MM.1S (cell line): ENCODE data around the gene OLFML1.

Experiments used
- DNase-seq: peaks from one replicate; pipeline ENCODE4 v3.0.0-alpha.2; 2015
- H2AFZ ChIP-seq: fragments of 300-600 bp; sonication (generic); 2 replicates; pipeline ENCODE4 v1.6.0; 2016; ENCODE audit warnings: antibody characterized with exemption, low read length
- H3F3A ChIP-seq: fragments of 300-600 bp; sonication (generic); 2 replicates; pipeline ENCODE4 v1.6.1; 2016; ENCODE audit warnings: mild to moderate bottlenecking, antibody characterized with exemption, low read length, moderate library complexity, mixed read lengths; ENCODE audit not compliant: insufficient read depth
- H3K27ac ChIP-seq: fragments of 300-600 bp; sonication (generic); 2 replicates; pipeline ENCODE4 v1.5.1; 2016; ENCODE audit warnings: mild to moderate bottlenecking, low read length
- H3K27me3 ChIP-seq: fragments of 300-600 bp; sonication (generic); replicated peaks from 2 replicates; pipeline ENCODE4 v1.6.0; 2016; ENCODE audit warnings: low read length; ENCODE audit not compliant: insufficient read depth
- H3K36me3 ChIP-seq: fragments of 300-600 bp; sonication (generic); replicated peaks from 2 replicates; pipeline ENCODE4 v1.6.1; 2016; ENCODE audit warnings: mild to moderate bottlenecking, low read length, mixed read lengths; ENCODE audit not compliant: insufficient read depth
- H3K4me1 ChIP-seq: fragments of 300-600 bp; sonication (generic); 2 replicates; pipeline ENCODE4 v1.6.1; 2016; ENCODE audit warnings: low read length, mixed read lengths
- H3K4me2 ChIP-seq: fragments of 300-600 bp; sonication (generic); 2 replicates; pipeline ENCODE4 v1.6.0; 2016; ENCODE audit warnings: low read depth, low read length
- H3K4me3 ChIP-seq: fragments of 300-600 bp; sonication (generic); 2 replicates; pipeline ENCODE4 v1.5.1; 2016; ENCODE audit warnings: low read length, mixed read lengths
- H3K79me2 ChIP-seq: fragments of 300-600 bp; sonication (generic); 2 replicates; pipeline ENCODE4 v1.6.1; 2016; ENCODE audit warnings: mixed run types, low read length, mixed read lengths
- H3K9ac ChIP-seq: fragments of 300-600 bp; sonication (generic); 2 replicates; pipeline ENCODE4 v1.6.1; 2016; ENCODE audit warnings: low read length, mixed read lengths
- H3K9me2 ChIP-seq: fragments of 300-600 bp; sonication (generic); replicated peaks from 2 replicates; pipeline ENCODE4 v1.6.1; 2016; ENCODE audit warnings: mild to moderate bottlenecking, low read length, mixed read lengths; ENCODE audit not compliant: insufficient read depth
- H3K9me3 ChIP-seq: fragments of 300-600 bp; sonication (generic); replicated peaks from 2 replicates; pipeline ENCODE4 v1.6.1; 2016; ENCODE audit warnings: mild to moderate bottlenecking, low read length, mixed read lengths; ENCODE audit not compliant: insufficient read depth
- H4K20me1 ChIP-seq: fragments of 300-600 bp; sonication (generic); 2 replicates; pipeline ENCODE4 v1.6.1; 2016; ENCODE audit warnings: mild to moderate bottlenecking, low read length, moderate library complexity, mixed read lengths; ENCODE audit not compliant: insufficient read depth
- CTCF ChIP-seq: fragments of 300-600 bp; sonication (generic); IDR thresholded peaks from 2 replicates; pipeline ENCODE4 v1.5.1; 2016; ENCODE audit warnings: antibody characterized with exemption, low read length, mixed read lengths
- EZH2 ChIP-seq: fragments of 300-600 bp; sonication (generic); optimal IDR thresholded peaks from 2 replicates; pipeline ENCODE3; 2017; ENCODE audit warnings: low read depth, mild to moderate bottlenecking, antibody characterized with exemption, low read length, mixed read lengths
- EZH2phosphoT487 ChIP-seq: fragments of 300-600 bp; sonication (generic); IDR thresholded peaks from 2 replicates; pipeline ENCODE4 v1.6.1; 2018; ENCODE audit warnings: antibody characterized with exemption, low read length

The OLFML1 gene

DNA sequence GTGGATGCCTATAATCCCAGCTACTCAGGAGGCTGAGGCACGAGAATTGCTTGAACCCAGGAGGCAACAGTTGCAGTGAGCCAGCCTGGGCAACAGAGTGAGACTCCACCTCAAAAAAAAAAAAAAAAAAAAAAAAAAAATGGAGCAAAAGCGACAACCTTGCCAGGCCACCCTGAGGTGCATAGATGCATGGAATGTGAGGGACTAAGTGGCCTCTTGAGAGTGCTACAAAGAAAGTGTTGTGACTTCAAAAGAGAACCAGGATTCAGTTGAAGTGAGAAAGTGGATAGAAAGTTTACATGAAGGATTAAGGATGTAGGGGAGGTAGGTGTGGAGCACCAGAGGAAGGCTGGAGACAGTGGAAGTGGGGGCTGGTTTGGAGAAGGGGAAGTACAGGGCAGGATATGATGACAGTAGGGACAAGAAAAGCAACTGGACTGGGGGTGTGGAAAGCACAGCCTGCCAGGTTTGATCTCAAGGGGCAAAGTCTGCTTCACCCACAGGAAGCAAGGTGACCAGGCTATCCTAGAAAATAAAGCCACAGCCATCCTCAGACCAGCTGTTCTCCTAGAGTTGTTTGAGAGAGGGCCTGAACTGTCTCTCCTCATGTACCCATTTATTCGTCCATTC lies 36.0 kb upstream of the OLFML1 start:
- no peak overlapping the region for H3K9ac ChIP-seq
- no peaks in the 10 kb centered on the region for H3K27me3 ChIP-seq
- no peak overlapping the region for H3K27ac ChIP-seq
- H3K4me2 ChIP-seq: no peak overlapping the region
- no peak for DNase-seq
- no peaks in the 10 kb centered on the region for H3K4me1 ChIP-seq
- no peaks in the 10 kb centered on the region for H3F3A ChIP-seq
- no peaks in the 10 kb centered on the region for H3K9me3 ChIP-seq
- no peak overlapping the region for H2AFZ ChIP-seq
- no peaks in the 10 kb centered on the region for H4K20me1 ChIP-seq
- no peaks in the 10 kb centered on the region for H3K36me3 ChIP-seq
- TF ChIP-seq CTCF (no peak), EZH2 (no peak), EZH2phosphoT487 (no peak)
- H3K4me3 ChIP-seq: no peak overlapping the region
- no peaks in the 10 kb centered on the region for H3K9me2 ChIP-seq
- no peaks in the 10 kb centered on the region for H3K79me2 ChIP-seq

DNA sequence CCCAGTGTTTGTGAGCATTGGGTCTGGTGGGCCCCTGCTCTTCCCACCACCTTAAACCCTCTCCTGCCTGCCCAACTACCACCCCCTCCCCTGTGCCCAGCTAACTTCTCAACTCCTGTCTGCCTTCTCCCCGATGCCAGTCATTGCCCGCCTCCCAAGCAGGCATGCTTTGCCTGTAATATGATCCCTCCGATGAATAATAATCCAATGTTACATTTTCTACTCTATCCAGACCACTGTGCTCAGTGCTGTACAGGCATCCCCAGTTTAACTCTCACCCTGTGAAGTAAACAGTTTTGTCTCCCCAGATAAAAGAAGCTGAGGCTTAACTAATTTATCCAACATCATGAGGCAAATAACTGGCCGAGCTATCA lies 35.5 kb upstream of the OLFML1 start:
- Histone ChIP-seq H3K4me3 (no peak overlapping the region), H3K9ac (no peak overlapping the region), H3F3A (no peaks in the 10 kb centered on the region), H3K79me2 (no peaks in the 10 kb centered on the region), H4K20me1 (no peaks in the 10 kb centered on the region), H3K9me2 (no peaks in the 10 kb centered on the region), H3K36me3 (no peaks in the 10 kb centered on the region), H3K9me3 (no peaks in the 10 kb centered on the region), H3K4me1 (no peaks in the 10 kb centered on the region), H3K27me3 (no peaks in the 10 kb centered on the region), H2AFZ (no peak overlapping the region), H3K4me2 (no peak overlapping the region), H3K27ac (no peak overlapping the region)
- DNase-seq: no peak
- no peak for TF ChIP-seq EZH2

GRCh38 chr11:7450836-7451235 lies 34.5 kb upstream of the OLFML1 start:
- no peaks in the 10 kb centered on the region for H3K9me3 ChIP-seq
- TF ChIP-seq EZH2 (no peak), EZH2phosphoT487 (no peak), CTCF (no peak)
- no peak for DNase-seq
- no peak overlapping the region for H3K4me3 ChIP-seq
- H4K20me1 ChIP-seq: no peaks in the 10 kb centered on the region
- H3K27me3 ChIP-seq: no peaks in the 10 kb centered on the region
- no peak overlapping the region for H3K27ac ChIP-seq
- H3F3A ChIP-seq: no peaks in the 10 kb centered on the region
- H3K4me1 ChIP-seq: no peaks in the 10 kb centered on the region
- no peak overlapping the region for H3K9ac ChIP-seq
- no peaks in the 10 kb centered on the region for H3K9me2 ChIP-seq
- H3K4me2 ChIP-seq: no peak overlapping the region
- H2AFZ ChIP-seq: no peak overlapping the region
- no peaks in the 10 kb centered on the region for H3K79me2 ChIP-seq
- H3K36me3 ChIP-seq: no peaks in the 10 kb centered on the region

- H3K27me3 ChIP-seq: no peaks in the 10 kb centered on the region
Measured at GRCh38 chr11:7451520-7451919, 33.8 kb upstream of the OLFML1 start.

More at GRCh38 chr11:7451520-7451919, 33.8 kb upstream of the OLFML1 start:
- no peak for TF ChIP-seq EZH2phosphoT487
- DNase-seq: no peak
- Histone ChIP-seq H3K9ac (no peak overlapping the region), H3F3A (no peaks in the 10 kb centered on the region), H3K4me2 (no peak overlapping the region), H3K4me3 (no peak overlapping the region), H3K4me1 (no peaks in the 10 kb centered on the region), H4K20me1 (no peaks in the 10 kb centered on the region), H3K9me3 (no peaks in the 10 kb centered on the region), H3K36me3 (no peaks in the 10 kb centered on the region), H3K79me2 (no peaks in the 10 kb centered on the region), H2AFZ (no peak overlapping the region), H3K27ac (no peak overlapping the region), H3K9me2 (no peaks in the 10 kb centered on the region)
